Activated naive CD4-positive, alpha-beta T cell (primary cell): ENCODE measurements around the gene TMEM52.
"Not testable (repeated sequence)": the region's sequence is repeated elsewhere in the genome, so short reads cannot be mapped to it uniquely, and the experiment has no call there.

Source experiments
- DNase-seq, 4 experiments: peaks; one replicate each; lab custom pipeline; 2025; lab: John Stamatoyannopoulos, UW

Gene TMEM52

GRCh38 chr1:1946540-1946939 lies 27.5 kb upstream of the TMEM52 start:
- no peak for DNase-seq

GRCh38 chr1:1945782-1946393 lies 26.8 kb upstream of the TMEM52 start:
- DNase-seq, result no peak

GRCh38 chr1:1943834-1944570 lies 24.9 kb upstream of the TMEM52 start:
- peak in 3 of 4 experiments; percentile 20 to 66 (median 55) for DNase-seq

- DNase-seq, result no peak
These were observed 23.9 kb upstream of the TMEM52 start for GRCh38 chr1:1942753-1943656.

GRCh38 chr1:1941868-1942752 lies 23.0 kb upstream of the TMEM52 start:
- no peak for DNase-seq

GRCh38 chr1:1941211-1941841 lies 22.2 kb upstream of the TMEM52 start:
- DNase-seq, result no peak

- no peak for DNase-seq
These were observed 21.0 kb upstream of the TMEM52 start for GRCh38 chr1:1940123-1940425.

GRCh38 chr1:1939296-1940122 lies 20.4 kb upstream of the TMEM52 start:
- no peak for DNase-seq

GRCh38 chr1:1938613-1939295 lies 19.7 kb upstream of the TMEM52 start:
- DNase-seq, result no peak

GRCh38 chr1:1938276-1938573 lies 19.1 kb upstream of the TMEM52 start:
- DNase-seq, result no peak

- no peak for DNase-seq
These were observed 18.6 kb upstream of the TMEM52 start for GRCh38 chr1:1937549-1938275.

- no peak for DNase-seq
These were observed 18.0 kb upstream of the TMEM52 start for GRCh38 chr1:1937061-1937460.

- DNase-seq, result not testable (repeated sequence)
These were observed 15.8 kb upstream of the TMEM52 start for GRCh38 chr1:1934848-1935247.

- no peak for DNase-seq
These were observed 10.8 kb upstream of the TMEM52 start for GRCh38 chr1:1929639-1930545.

- DNase-seq, result no peak
These were observed 10.1 kb upstream of the TMEM52 start for GRCh38 chr1:1929102-1929638.

- DNase-seq, result no peak
These were observed 9.4 kb upstream of the TMEM52 start for GRCh38 chr1:1928231-1929101.

GRCh38 chr1:1927751-1928150 lies 8.7 kb upstream of the TMEM52 start:
- DNase-seq, result no peak
